ENCODE data around the gene COL15A1.

DNA sequence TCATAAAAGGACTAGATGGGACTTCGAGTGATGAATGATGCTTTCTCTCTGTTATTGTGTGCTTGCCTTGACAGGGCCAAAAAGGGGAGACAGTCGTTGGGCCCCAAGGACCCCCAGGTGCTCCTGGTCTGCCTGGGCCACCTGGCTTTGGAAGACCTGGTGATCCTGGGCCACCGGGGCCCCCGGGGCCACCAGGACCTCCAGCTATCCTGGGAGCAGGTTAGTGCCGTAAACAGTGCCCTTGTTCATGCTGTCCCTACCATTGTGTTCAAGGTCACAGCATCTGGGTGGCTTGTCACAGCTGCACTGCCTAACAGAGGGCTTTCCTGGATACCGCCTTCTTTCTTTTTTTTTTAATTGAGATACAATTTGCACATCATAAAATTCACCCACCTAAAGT lies 112.5 kb downstream of the COL15A1 start:
- TF ChIP-seq POLR2AphosphoS5 (IDR thresholded peaks at IDR 0.05) (no peak), POLR2A (IDR thresholded peaks at IDR 0.05) (no peak)
- TF ChIP-seq, protein P1, sequence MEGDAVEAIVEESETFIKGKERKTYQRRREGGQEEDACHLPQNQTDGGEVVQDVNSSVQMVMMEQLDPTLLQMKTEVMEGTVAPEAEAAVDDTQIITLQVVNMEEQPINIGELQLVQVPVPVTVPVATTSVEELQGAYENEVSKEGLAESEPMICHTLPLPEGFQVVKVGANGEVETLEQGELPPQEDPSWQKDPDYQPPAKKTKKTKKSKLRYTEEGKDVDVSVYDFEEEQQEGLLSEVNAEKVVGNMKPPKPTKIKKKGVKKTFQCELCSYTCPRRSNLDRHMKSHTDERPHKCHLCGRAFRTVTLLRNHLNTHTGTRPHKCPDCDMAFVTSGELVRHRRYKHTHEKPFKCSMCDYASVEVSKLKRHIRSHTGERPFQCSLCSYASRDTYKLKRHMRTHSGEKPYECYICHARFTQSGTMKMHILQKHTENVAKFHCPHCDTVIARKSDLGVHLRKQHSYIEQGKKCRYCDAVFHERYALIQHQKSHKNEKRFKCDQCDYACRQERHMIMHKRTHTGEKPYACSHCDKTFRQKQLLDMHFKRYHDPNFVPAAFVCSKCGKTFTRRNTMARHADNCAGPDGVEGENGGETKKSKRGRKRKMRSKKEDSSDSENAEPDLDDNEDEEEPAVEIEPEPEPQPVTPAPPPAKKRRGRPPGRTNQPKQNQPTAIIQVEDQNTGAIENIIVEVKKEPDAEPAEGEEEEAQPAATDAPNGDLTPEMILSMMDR (IDR thresholded peaks at IDR 0.05), result no peak

All from transverse colon (tissue), 4 donors.